H4 (cell line): ENCODE measurements around the gene NCAPG2. TPM values are rescaled to one million over a fixed set of nuclear protein-coding genes. Genes with fewer than 3 reads are reported as not detected.
A peak's percentile ranks its signal among the peaks of the same experiment; 100 is the strongest.

Source experiments
- DNase-seq: peaks from one replicate; pipeline ENCODE4 v3.0.0-alpha.2; 2015; ENCODE audit warnings: low spot score
- total RNA-seq: library from RNA; depleted of rRNA; stranded (reverse); fragments of >200 nt; shearing (Covaris generic); gene quantifications from 2 replicates; pipeline ENCODE4 v1.2.3, GENCODE V29; 2014

The NCAPG2 gene
- total RNA-seq, 1 experiment from 2014 or later, result 29.3 TPM

DNA sequence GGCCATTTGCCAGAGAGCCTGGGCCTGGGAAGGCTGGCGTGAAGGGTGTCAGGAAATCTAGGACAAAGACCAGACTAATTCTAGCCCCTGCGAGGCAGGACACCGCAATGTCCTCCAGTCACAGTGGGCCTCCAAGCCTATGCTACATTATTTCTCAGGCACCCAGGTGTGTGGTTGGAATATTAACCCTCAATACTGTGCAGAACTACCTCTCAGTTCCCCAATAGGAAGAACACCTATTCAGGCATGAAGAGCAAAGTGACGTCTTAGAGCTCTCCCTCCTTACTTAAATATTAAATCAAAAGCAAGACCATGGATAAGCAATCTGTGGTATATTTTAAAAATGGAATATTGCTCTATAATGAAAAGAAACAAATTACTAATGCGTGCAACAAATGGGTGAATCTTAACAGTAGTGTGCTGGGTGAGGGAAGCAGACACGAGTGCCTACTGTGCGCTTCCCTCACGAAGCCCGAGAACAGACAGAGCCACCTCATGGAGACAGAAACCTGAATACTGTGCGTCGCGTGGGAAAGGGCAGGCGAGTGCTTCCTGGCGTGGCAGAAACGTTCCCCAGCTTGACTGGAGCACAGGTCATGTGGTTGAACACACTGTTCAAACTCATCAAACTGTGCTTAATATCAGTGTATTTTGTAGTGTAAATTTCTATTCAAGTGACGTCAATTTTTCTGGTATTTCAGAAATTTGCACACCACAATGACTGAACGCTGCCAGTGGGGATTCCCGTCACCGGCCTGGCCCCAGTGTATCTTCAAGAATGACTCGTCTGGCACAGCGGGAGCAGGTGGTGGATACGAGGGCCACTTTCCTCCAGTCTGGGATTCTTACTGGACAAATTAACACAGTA, 101.5 kb downstream of the NCAPG2 start:
- no peak for DNase-seq

DNA sequence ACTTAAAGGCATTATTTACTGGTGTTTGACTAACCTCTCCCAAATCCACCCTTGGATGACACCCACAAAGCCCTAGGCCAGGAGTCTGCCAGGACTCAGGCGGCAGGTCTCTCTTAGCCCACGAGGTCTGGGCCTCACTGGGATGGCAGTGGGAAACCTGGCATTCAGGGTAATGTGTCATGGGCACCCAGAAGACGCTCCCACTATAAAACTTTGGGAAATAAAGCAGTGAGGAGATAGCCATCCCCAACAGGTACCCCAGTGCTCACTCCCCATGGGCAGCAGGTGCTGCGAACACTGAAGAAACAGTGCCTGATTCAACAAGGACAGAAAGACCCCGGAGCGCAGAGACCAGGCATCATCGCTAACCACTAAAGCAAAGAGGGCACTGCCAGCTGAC, 102.6 kb downstream of the NCAPG2 start:
- DNase-seq, result no peak

DNA sequence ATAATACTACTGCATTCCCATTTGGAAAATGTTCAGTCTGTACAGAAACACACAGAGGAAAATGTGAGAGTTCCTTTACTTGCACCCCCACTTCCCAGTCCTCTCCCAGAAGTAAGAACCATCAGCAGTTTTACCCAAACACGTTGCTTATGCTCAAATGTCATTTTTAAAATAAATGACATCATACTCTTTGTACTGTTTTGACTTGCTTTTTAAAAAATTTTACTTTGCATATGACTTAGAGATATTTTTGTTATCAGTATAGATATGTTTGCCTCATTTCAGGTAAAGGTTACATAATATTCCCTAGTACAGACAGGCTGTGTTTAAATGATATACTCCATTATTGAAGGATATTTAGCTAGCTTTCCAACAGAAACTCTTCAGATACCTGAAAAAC, 103.5 kb downstream of the NCAPG2 start:
- no peak for DNase-seq

DNA sequence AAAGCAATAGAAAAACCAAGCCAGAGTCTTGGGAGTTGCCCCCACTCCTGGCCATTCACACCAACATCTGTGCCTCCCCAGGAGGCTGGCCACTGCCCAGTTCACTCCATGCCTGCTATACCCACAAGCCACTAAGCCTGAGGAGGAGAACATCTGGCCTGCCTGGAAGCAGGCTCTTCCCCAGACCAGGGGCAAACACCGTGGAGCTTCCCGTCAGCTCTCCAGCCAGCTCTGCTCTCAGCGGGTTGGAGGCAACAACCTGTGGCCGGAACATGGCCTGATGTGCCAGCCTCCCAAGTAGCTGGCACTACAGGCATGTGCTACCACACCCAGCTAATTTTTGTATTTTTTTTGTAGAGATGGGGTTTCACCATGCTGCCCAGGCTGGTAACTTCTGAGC, 107.9 kb downstream of the NCAPG2 start:
- DNase-seq, result no peak

DNA sequence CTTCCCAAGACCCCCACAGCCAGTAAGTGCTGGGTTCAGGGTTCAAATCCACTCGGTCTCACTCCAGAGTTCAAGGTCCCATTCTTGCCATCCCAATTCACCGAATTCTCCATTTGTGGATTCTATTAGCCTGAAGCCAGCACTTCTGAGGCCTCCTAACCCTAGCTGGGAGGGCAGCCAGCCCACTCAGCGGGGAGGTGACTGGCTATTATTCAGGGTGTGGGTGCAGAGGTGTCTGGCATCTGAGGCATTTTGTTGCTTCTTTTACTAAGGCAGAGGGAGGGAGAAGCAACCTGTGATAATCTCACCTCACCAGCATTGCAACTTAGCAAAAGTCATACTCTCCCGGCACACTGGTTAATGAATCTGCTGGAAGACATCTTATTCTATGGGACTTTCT, 108.3 kb downstream of the NCAPG2 start:
- no peak for DNase-seq

DNA sequence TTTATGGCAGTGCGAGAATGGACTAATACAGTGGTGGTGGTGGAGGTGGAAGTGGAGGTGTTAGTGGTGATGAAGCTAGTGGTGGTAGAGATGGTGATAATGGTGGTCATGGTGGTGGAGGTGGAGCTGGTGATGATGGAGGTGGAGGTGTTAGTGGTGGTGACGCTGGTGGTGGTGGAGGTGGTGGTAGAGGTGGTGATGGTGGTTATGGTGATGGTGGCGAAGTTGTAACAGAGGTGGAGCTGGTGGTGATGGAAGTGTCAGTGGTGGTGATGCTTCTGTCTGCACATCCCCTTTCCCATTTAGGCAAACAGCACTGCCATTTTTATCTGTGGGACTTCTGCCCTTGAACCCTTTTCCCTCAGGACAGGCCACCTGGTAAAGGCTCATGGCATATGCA, 109.5 kb downstream of the NCAPG2 start:
- peak; percentile 86 for DNase-seq

DNA sequence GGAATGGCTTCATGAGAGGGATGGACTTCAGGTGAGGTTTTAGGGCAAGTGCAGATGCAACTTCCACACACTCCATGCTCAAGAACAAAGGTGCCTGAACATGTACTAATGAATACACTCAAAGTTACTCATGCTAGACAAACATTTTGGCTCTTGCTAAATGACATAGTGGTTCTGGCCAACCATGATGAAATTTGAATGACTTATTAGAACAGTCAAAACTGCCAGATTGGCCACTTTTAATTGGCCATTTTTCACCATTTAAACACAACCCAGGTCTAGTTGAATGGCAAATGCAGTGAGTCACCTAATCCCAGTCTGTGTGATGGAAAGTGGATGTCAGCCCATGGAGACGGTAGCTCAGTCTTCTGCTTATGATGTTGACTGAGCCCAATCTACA, 112.1 kb downstream of the NCAPG2 start:
- DNase-seq, result no peak

DNA sequence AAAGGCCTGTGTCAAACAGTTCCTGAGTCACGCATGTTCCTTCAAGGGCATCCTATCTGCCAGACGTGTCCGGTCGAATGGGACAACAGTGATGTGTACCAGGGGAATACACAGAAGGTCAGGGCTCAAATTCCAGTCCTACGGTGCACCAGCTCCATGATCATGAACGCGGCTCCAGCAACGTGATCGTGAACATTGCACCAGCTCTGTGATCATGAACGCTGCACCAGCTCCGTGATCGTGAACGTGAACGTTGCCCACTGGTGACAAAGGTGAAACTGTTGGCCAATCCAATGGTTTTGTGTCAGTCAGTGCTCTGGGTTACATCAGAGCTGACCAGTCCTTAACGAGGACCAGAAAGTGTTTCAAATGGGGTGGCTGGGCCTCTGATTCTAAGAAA, 112.7 kb downstream of the NCAPG2 start:
- no peak for DNase-seq

DNA sequence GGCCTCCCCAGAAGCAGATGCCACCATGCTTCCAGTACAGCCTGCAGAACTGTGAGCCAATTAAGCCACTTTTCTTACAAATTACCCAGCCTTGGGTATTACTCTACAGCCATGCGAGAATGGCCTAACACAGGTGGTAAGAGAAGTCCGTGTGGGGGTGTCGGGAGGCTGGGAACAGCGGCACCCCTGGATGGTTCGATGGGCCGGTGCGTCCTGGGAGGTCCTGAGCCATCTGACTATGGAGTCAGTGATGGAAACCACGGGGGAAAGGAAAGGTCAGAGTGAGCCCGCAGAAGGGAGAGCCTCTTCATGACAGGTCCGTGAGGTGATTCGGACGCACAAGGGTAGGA, 114.4 kb downstream of the NCAPG2 start:
- no peak for DNase-seq

DNA sequence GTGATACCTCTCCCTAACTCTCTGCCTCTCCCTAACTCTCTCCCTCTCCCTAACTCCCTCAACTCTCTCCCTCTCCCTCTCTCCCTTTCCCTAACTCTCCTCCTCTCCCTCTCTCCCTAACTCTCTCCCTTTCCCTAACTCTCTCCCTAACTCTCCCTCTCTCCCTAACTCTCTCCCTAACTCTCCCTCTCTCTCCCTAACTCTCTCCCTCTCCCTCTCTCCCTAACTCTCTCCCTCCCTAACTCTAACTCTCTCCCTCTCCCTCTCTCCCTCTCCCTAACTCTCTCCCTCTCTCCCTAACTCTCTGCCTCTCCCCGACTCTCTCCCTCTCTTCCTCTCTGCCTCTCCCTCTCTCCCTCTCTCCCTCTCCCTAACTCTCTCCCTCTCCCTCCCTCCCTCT, 115.0 kb downstream of the NCAPG2 start:
- DNase-seq, result no peak

DNA sequence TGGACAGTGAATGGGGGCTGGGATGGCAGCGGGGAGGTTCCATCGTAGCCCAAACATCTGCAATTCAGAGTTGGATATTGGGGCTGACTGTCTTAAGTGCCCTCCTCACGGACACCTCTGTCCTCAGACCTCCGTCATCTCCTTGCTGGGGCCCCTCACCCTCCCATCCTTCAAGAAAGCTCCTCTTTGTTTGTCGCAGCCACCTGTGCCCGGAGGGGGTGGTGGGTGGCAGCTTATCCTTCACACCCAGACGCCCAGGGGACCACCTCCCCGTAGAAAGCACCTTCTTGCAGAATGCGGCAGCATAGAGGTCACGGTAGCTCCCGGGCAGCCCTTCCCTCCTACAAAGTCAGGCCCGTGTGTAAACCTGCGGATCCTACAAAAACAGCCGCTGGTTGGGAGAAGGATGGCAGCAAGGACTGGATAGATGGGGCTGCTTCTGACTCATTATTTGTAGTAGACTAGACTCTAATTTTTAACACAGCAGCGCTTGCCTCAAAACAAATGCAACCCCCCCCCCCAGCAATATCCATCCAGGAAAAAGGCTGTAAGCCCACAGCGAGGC, 115.6 kb downstream of the NCAPG2 start:
- no peak for DNase-seq

DNA sequence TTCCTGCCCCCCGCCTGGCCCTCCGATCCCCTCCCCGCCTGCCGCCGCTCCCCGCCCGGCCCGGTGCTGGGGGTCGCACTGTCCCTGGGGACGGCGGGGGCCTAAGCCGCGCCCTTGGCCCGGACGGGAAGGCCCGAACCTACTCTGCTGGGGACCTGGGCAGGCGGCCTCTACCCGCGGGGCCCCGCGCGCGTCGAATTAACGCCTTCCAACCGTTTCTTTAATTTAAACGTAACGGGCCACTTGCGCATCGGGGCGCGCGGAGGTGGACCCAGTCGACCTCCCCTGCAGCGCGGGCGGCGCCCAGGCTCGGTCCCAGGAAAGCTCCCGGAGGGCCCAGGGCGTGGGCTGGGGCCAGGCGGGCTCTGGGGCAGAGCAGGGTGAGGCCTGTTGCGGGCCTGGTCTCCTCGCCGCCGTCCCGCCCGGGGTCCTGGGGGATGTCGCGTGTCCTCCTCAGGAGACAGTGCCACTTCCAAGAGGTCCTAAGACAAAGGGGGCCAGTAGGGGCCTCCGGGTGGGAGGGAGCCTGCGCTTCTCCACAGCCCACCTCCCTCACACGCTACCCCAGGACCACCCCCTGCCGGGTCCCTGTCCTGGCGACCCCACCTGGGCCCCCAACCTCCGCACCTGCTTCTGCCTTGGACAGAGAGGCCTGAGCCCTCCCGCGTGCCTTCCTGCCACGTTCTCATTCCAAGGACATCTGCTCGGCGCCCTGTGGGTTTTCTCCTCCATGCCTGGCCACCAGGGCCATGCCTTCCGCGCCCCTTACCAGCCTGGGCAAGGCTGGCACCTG, 116.3 kb downstream of the NCAPG2 start:
- DNase-seq, result no peak

DNA sequence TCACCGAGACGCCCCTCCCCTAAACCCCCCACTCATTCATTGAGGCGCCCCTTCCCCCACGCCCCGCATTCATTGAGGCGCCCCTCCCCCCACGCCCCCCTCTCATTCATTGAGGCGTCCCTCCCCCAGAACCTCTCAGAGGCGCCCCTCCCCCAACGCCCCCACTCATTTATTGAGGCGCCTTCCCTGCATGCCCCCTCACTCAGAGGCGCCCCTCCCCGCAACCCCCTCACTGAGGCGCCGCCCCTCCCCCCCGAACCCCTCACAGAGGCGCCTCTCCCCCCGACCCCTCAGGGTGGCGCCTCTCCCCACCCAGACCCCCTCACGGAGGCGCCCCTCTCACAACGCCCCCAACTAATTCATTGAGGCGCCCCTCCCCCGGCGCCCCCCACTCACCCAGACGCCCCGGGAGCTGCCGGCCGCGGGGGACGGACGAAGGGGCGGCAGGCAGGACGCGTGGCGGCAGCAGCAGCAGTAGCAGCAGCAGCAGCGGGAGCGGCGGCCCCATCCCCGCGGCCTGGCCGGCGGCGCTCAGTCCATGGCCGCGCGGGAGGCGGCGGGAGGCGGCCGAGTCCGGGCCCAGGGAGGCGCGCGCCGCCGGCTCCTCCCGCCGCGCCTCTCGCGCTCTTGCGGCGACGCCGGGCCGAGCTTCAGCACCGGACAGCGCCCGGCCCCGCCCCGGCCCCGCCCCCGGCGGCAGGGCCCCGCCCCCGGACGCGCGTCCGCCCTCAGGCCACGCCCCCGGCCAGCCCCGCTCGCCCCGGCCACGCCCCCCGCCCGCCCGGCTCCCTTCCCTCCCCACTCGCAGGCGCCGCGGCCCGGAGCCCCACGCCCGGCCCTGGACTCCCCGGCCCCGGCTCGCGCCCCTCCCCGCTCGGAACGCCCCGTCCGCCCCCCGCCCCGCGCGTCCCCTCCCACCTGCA, 117.2 kb downstream of the NCAPG2 start, which contains the start of gene PTPRN2:
Gene PTPRN2, minus strand, starts transcription at position 662 of the 923 bp plus-strand sequence.
- no peak for DNase-seq

DNA sequence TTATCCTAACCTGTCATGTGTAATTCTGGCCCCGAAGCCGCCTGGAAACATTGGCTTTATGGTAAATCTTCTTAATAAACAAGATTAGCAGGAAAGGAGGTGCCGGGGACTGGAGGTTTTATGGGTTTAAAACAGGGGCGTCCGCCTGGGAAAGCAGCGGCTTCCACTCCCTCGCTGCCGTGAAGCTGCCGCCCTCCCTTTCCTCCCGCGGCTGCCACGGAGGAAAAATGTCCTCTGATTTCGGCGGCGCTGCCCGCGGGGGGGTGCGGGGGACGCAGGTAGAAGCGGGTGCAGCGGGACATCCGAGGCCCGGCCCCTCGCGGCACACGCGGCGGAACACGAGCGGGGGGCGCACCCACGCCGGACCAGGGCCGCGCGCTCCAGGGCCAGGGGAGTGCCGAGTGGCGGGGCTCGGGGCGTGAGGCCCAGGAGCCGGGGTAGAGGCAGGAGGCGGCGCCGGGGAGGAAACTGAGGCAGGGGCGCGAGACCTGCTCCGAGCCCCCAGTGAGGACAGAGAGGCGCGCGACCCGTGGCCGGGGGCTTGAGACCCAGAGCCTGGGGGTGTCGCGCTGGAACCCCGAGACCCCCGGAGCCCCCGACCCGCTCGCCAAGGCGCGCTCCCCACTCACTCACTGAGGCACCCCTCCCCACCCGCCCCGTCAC, 118.0 kb downstream of the NCAPG2 start:
- DNase-seq, result no peak

DNA sequence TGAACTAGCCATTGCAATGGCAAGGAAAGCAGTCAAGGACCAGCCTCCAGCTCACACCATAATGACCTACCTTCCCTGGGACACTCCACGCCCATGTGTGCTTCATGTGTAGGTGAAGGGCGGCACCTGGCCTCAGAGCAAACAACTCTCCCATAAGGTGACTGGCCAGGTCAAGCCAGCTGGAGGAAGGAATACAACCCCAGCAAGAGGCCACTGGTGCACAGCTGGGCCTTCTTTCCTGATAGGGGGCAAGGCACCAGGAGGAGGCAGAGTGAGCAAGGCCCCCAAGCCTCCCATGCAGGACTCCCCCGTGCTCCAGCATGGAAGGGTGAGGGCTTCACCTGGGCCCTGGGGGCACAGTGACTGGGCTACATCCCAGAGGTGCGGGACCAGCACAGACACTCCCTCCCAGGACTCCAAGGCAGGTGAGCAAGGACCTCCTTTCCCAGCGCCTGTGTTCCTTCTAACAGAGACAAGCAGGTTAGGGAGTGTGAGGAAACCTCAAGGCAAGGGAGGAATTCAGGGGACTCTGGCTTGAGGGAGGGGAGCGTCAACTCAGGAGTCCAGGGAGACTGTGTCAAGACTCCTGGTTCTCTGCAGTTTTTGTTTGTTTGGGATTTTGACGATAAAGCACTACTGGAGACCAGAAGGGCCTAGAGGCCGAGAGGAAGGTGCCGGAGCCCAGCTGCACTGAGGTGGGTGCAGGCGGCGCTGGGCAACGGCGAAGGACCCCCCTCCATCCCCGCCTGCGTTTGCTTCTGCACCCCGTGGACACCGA, 118.7 kb downstream of the NCAPG2 start:
- DNase-seq, result no peak

DNA sequence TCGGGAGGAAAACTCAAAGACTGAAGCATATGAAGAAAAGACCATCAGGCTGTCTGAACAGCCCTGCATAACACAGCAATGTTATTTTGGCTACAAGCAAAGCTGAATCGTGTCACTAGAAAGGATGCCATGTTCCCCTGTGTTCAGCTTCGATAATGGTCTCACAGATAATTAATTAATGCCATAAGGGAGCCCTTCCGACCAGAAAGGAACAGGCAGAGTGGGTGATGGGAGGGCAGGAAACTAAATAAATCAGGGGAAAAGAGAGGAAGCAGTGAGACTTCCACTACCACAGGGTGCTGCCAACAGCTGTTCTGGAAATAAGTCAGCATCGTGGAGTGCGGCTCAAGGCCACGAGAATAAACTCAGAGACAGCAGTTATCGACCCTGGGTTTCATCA, 120.2 kb downstream of the NCAPG2 start:
- DNase-seq, result no peak

DNA sequence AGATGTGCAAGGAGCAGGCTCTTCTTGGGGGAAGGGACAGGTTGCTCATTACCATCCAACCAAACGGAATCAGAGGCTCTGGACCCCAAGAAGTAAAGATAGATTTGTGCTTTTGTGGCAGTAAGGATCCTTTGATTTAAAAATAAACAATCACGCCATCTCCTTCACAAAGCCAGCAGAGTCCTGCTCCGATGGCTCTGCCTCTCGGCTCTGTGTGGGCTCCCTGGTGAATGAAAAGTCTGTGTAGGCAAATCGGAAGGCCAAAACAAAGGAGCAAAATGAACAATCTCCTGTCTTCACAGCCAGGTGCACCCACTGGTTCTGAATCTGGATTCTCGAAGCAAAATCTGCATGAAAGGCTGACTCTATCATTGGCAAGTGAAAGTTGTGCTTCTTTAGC, 120.8 kb downstream of the NCAPG2 start:
- DNase-seq, result no peak

DNA sequence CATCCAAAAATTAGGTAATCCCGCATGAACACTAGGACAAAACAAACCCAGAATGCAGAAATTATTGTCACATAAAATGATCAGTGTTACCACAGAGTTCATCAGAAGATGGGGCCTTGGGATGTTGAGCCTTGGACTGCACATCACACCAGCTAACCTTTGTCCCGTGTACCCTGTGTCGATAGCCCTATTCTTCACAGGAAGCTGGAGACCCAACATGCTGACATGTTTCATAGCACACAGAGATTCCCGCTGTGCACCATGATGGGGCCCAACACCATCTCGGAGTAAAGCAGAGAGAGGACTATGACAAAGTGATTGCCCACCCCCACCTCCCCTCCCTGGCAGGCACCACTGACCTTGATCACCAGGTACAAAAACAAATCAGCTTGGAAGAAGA, 121.5 kb downstream of the NCAPG2 start:
- DNase-seq, result no peak

DNA sequence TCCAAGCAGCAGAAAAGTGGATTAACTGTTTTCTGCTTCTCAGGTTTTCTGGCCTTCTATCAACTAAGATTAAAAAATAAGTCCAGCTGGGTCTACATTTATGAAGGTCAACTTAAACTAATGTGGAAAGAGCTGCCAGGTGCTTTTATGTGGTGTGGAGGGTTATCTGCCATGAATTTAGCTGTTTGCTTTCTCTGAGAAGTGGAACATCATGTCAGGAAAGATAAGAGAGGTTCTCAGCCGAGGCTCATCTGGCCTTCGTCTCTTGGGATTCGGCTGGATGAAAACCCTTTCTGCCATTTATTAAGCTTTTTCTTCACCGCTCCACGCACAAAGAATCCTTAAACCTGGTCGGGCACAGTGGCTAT, 122.5 kb downstream of the NCAPG2 start:
- DNase-seq, result no peak

DNA sequence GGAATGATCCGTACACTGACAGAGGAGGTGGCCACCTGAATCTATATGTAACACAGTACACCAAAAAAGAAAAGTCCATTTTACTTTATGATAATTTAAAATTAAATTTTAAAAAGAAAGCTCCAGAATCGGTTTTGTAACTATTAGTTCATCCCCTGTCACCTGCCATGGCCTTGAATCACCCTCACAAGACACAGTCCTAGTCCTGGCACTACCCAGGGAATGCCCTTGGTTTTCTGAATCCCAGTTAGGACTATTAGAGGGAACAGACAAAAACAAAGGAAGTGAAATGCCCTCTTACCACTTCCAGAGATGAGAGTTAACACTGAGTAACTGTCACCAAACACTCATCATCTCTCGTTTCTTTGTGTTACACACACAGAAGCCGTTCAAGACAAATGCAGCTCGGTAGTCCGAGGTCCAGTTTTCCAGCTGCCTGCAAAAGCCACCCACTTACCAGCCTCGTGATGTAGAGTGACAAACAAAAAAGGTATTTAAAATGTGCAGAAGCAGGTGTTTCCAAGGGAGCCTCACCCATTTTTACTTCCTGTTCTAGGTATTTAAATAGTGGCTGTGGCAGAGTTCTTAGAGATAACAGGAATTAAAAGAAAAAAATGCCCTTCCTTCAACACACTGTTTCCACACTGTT, 123.0 kb downstream of the NCAPG2 start:
- DNase-seq, result no peak
